Type B pancreatic cell (in vitro differentiated cells): ENCODE results near the gene P2RX3. TPM values are rescaled to one million over a fixed set of nuclear protein-coding genes. Genes with fewer than 3 reads are reported as not detected.

Source experiments
- DNase-seq: peaks from one replicate; pipeline ENCODE4 v3.0.0; 2021; ENCODE audit warnings: mixed read lengths; ENCODE audit not compliant: unreplicated experiment; ENCODE audit errors: extremely low spot score
- H3K27ac Mint-ChIP-seq: 2 replicates; pipeline ENCODE4 v1.8.0; 2021; ENCODE audit warnings: mild to moderate bottlenecking, mixed read lengths
- H3K27me3 Mint-ChIP-seq: 2 replicates; pipeline ENCODE4 v1.8.0; 2021; ENCODE audit warnings: mixed read lengths
- H3K36me3 Mint-ChIP-seq: 2 replicates; pipeline ENCODE4 v1.8.0; 2021; ENCODE audit warnings: mixed read lengths
- H3K4me1 Mint-ChIP-seq: one replicate; pipeline ENCODE4 v1.8.0; 2021; ENCODE audit warnings: mixed read lengths; ENCODE audit not compliant: unreplicated experiment
- H3K4me3 Mint-ChIP-seq: 2 replicates; pipeline ENCODE4 v1.8.0; 2021; ENCODE audit warnings: mild to moderate bottlenecking, mixed read lengths
- H3K9me3 Mint-ChIP-seq: 2 replicates; pipeline ENCODE4 v1.8.0; 2021; ENCODE audit warnings: mixed read lengths
- CTCF ChIP-seq: fragments of 200-600 bp; sonication (generic); conservative IDR thresholded peaks from 2 replicates; pipeline ENCODE4 v1.5.0; 2021; ENCODE audit warnings: antibody characterized with exemption, mild to moderate bottlenecking
- total RNA-seq: library from RNA; stranded (reverse); gene quantifications from 2 replicates; pipeline ENCODE4 v1.2.1, GENCODE V29; 2021; ENCODE audit warnings: low replicate concordance

The P2RX3 gene
- total RNA-seq, 1 donor from 2014 or later = 4.0 TPM

GRCh38 chr11:57364851-57365660, 26.9 kb downstream of the P2RX3 start:
- H3K27ac Mint-ChIP-seq = no peak overlapping the region
- no peak for TF ChIP-seq CTCF
- H3K36me3 Mint-ChIP-seq = no peaks in the 10 kb centered on the region
- H3K27me3 Mint-ChIP-seq = peaks cover 11% of the 10 kb centered on the region
- DNase-seq = no peak
- H3K4me3 Mint-ChIP-seq = no peak overlapping the region
- H3K9me3 Mint-ChIP-seq = no peaks in the 10 kb centered on the region
- H3K4me1 Mint-ChIP-seq = peaks cover 2% of the 10 kb centered on the region

GRCh38 chr11:57368106-57368844, 30.1 kb downstream of the P2RX3 start:
- no peak overlapping the region for H3K4me3 Mint-ChIP-seq
- no peak for TF ChIP-seq CTCF
- H3K9me3 Mint-ChIP-seq = no peaks in the 10 kb centered on the region
- H3K27me3 Mint-ChIP-seq = peaks cover 17% of the 10 kb centered on the region
- H3K4me1 Mint-ChIP-seq = no peaks in the 10 kb centered on the region
- DNase-seq = no peak
- no peaks in the 10 kb centered on the region for H3K36me3 Mint-ChIP-seq
- no peak overlapping the region for H3K27ac Mint-ChIP-seq

GRCh38 chr11:57368845-57369232, 30.7 kb downstream of the P2RX3 start:
- DNase-seq = no peak
- TF ChIP-seq CTCF = no peak
- Mint-ChIP-seq H3K4me3 (no peak overlapping the region), H3K36me3 (no peaks in the 10 kb centered on the region), H3K27me3 (peaks cover 18% of the 10 kb centered on the region), H3K27ac (no peak overlapping the region), H3K9me3 (no peaks in the 10 kb centered on the region), H3K4me1 (no peaks in the 10 kb centered on the region)

- no peak overlapping the region for H3K27ac Mint-ChIP-seq
- H3K27me3 Mint-ChIP-seq = peaks cover 13% of the 10 kb centered on the region
- no peaks in the 10 kb centered on the region for H3K9me3 Mint-ChIP-seq
- no peak overlapping the region for H3K4me3 Mint-ChIP-seq
- H3K4me1 Mint-ChIP-seq = no peaks in the 10 kb centered on the region
- DNase-seq = no peak
- TF ChIP-seq CTCF = no peak
- H3K36me3 Mint-ChIP-seq = no peaks in the 10 kb centered on the region
Measured at GRCh38 chr11:57370251-57370650, 32.1 kb downstream of the P2RX3 start.

- Mint-ChIP-seq H3K4me3 (no peak overlapping the region), H3K4me1 (no peaks in the 10 kb centered on the region), H3K9me3 (no peaks in the 10 kb centered on the region), H3K27ac (no peak overlapping the region), H3K27me3 (peaks cover 10% of the 10 kb centered on the region), H3K36me3 (no peaks in the 10 kb centered on the region)
- no peak for DNase-seq
- TF ChIP-seq CTCF = no peak
Measured at GRCh38 chr11:57370941-57371340, 32.8 kb downstream of the P2RX3 start.
